ENCODE data around the gene P3H3.
A peak's percentile ranks its signal among the peaks of the same experiment; 100 is the strongest.
"Not testable (repeated sequence)": the region's sequence is repeated elsewhere in the genome, so short reads cannot be mapped to it uniquely, and the experiment has no call there.

P3H3 gene

DNA sequence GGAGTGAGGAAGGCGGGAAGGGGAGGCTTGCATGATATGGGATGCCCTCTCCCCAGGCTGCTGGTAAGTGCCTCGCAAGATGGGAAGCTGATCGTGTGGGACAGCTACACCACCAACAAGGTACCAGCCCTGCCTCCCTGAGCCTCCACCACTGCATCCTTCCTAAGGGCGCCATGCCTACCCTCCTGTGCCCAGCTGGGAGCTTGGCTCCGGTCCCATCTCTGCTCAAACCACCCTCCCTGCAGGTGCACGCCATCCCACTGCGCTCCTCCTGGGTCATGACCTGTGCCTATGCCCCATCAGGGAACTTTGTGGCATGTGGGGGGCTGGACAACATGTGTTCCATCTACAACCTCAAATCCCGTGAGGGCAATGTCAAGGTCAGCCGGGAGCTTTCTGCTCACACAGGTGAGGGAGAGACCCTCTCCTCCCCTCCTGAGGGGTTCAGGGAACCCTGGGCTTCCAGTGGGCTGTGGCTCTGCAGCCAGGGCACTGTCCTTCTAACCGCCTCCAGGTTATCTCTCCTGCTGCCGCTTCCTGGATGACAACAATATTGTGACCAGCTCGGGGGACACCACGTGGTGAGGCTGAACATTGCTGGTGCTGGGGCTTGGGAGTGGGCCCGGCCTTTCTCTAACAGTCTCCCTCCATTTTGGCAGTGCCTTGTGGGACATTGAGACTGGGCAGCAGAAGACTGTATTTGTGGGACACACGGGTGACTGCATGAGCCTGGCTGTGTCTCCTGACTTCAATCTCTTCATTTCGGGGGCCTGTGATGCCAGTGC is 15.1 kb downstream of the P3H3 start:
- DNase-seq (ENCODE audit: low read depth in 2 of 2) = no peak

GRCh38 chr12:6845395-6845794 is 17.2 kb downstream of the P3H3 start:
- no peak for DNase-seq (ENCODE audit: low read depth in 2 of 2)

- DNase-seq (ENCODE audit: low read depth in 2 of 2) = no peak
Measured at GRCh38 chr12:6846316-6846869, 18.2 kb downstream of the P3H3 start.

GRCh38 chr12:6847676-6848075 is 19.5 kb downstream of the P3H3 start:
- no peak for DNase-seq (ENCODE audit: low read depth in 2 of 2)

DNA sequence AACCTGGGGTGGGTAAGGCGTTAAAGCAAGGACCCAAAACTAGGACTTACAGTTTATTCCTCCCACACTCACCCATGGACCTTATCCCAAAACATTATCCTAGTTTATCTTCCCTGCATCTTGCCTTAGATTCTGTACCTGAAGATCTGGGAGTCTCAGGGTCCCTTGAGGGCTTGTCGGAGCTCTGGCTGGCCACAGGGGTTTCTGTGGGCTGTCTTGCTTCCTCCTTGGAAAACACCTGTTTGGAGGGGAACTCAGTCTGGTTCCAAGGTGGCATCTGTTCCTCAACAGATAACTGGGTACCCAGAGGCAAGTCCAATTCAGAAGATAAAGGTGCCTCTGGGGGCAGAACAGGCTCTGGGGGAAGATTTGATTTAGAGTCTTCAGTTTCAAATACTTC is 21.2 kb downstream of the P3H3 start:
- no peak for DNase-seq (ENCODE audit: low read depth in 2 of 2)

- no peak for DNase-seq (ENCODE audit: low read depth in 2 of 2)
Measured at GRCh38 chr12:6849976-6850560, 21.9 kb downstream of the P3H3 start.

- no peak for DNase-seq (ENCODE audit: low read depth in 2 of 2)
Measured at GRCh38 chr12:6850796-6851152, 22.6 kb downstream of the P3H3 start.

GRCh38 chr12:6851153-6851920 is 23.1 kb downstream of the P3H3 start, which contains the start of gene CDCA3:
Gene CDCA3, minus strand, starts transcription at chr12:6851286. Its CDS starts 334 bp downstream, at chr12:6850952.
- DNase-seq (ENCODE audit: low read depth in 2 of 2) = peak; percentile 88 to 93

DNA sequence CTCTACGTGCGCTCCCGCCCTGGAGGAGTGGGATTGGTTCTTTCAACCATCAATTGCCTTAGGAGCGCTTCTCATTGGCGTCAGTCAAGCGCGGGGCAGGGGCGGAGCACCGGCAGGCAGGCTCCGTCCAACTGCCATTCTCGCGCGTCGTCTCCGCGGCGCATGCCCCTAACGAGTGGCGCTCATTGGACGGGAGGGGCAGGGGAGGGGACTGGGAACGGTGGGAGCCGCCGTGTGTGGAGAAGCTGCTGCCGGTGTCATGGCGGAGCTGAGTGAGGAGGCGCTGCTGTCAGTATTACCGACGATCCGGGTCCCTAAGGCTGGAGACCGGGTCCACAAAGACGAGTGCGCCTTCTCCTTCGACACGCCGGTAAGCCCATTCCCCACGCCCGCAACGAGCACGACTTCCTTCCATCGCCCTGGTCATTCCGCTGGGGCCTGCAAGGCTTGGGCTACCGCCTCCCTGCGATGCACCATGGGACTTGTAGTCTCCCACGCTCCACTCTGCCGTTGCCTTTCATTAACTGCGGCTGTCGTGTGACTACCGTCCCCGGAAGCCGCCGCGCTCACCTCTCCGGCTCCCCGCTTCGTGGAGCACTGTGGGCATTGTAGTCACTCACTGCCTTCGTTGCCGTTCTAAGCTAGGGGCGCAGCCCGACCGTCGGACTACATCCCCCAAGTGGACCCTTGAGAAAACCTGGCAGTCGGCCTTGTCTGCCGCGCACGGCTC is 23.9 kb downstream of the P3H3 start, which contains the start of gene USP5:
USP5 (plus strand) TSS at position 230 of the 730 bp plus-strand sequence; CDS start at position 260, 30 bp downstream.
- peak; percentile 96 to 97 for DNase-seq (ENCODE audit: low read depth in 2 of 2)

DNA sequence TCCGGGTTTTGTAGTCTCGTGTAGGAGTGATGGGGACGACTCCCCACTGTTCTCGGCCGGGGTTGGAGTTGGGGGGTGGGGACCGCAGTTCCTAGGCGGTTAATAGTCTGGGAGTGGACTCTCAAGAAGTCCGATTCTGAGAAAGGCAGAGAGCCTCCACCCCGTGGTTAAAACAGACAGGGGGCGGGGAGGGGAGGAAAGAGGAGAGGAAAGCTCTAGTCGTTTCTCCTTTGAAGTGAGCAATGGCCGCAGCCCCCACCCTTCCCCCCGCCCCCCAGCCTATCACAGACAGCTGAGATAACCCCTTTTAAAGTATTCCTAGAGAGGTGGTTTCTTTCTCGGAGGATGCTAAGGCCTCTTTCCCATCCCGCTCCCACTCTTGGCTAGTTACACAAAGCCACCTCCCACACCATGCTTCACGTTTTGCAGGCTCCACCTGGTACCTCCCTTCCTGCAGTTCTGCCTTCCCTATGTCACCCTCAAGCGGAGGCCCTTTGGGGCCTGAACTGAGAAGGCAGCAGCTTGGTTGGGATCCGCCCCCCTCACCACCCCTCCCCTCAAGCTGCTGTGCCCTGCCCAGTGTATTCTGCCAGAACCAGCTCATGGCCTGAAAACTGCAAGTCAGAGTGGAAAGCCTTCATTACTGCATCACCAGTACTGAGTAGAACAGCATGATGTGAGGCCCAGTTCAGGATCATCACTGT is 24.6 kb downstream of the P3H3 start:
- DNase-seq (ENCODE audit: low read depth in 2 of 2) = peak; percentile 42 to 65

GRCh38 chr12:6853626-6854025 is 25.4 kb downstream of the P3H3 start:
- DNase-seq (ENCODE audit: low read depth in 2 of 2) = no peak

DNA sequence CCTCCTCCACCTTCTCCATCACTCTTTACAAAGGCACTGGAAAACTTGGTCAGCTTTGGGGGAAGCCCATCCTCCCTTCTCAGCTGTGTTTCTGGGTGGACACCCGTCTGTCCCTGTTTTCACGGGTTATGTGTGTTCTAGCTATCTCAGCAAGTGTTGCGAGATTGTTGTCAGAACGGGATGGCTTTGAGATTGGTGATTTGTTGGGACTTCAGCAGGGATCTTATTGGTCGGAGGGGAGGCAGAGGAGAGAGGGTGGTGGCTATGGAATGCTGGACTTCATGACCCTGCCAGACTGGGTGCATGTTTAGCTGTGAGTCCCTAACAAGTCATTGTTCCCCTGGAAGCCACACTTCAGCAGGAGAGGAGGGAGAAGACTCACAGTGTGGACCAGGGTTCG is 25.8 kb downstream of the P3H3 start:
- no peak for DNase-seq (ENCODE audit: low read depth in 2 of 2)

DNA sequence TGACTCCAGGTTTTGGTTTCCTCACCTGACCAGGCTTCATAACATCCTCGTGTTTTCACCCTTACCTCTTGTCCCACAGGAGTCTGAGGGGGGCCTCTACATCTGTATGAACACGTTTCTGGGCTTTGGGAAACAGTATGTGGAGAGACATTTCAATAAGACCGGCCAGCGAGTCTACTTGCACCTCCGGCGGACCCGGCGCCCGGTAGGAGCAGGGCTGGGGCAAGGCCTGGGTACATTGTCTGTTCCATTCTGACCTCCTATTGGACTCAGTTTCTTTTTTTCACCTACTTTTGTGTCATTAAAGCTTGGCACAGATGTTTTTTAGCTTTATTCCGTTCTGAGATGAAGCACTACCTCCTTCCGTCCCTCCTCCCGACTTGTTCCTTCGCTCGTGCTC is 27.1 kb downstream of the P3H3 start:
- no peak for DNase-seq (ENCODE audit: low read depth in 2 of 2)

DNA sequence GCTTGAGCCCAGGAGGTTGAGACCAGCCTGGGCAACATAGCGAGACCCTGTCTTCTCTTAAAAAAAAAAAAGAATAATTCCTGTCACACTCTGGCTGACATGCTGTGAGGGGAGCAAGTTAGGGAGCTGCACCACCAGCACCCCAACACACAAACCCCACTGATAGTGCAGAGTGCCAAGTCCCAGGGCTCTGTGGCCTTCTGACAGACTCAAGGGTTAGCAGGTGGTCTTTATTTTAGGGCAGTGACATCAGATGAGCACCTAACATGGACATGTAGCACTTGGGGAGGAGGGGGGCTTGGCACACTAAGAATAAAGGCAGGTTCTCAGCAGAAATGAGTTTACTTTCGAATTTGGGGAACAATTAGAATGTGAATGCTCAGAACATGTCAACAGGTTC is 30.6 kb downstream of the P3H3 start:
- DNase-seq (ENCODE audit: low read depth in 2 of 2) = no peak

DNA sequence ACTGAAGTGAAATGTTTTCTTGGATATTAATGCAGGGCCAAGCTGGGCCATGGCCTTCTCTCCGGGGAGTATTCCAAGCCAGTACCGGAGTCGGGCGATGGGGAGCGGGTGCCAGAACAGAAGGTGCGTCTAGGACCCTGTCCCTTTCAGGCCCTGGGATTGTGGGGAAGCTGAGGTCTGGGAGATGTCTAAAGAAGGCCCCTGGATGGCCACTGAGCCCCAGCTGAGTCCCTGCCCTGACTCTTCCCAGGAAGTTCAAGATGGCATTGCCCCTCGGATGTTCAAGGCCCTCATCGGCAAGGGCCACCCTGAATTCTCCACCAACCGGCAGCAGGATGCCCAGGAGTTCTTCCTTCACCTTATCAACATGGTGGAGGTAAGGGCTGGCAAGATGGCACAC is 31.9 kb downstream of the P3H3 start:
- DNase-seq (ENCODE audit: low read depth in 2 of 2) = no peak

- DNase-seq (ENCODE audit: low read depth in 2 of 2) = no peak
Measured at GRCh38 chr12:6860942-6861341, 32.7 kb downstream of the P3H3 start.

GRCh38 chr12:6861391-6861790 is 33.2 kb downstream of the P3H3 start:
- DNase-seq (ENCODE audit: low read depth in 2 of 2) = no peak

DNA sequence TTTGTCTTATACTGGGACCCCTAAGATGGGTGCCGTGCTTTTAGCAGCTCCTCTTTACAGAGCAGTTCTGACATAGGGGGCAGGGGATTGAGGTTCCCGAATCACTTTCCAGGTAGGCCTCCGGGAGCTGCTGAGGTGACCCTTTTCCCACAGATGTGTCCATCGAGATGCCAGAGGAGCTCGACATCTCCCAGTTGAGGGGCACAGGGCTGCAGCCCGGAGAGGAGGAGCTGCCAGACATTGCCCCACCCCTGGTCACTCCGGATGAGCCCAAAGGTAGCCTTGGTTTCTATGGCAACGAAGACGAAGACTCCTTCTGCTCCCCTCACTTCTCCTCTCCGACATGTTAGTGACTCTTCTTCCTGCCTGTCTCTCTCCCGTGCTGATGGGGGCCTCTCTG is 34.8 kb downstream of the P3H3 start:
- DNase-seq (ENCODE audit: low read depth in 2 of 2) = no peak

DNA sequence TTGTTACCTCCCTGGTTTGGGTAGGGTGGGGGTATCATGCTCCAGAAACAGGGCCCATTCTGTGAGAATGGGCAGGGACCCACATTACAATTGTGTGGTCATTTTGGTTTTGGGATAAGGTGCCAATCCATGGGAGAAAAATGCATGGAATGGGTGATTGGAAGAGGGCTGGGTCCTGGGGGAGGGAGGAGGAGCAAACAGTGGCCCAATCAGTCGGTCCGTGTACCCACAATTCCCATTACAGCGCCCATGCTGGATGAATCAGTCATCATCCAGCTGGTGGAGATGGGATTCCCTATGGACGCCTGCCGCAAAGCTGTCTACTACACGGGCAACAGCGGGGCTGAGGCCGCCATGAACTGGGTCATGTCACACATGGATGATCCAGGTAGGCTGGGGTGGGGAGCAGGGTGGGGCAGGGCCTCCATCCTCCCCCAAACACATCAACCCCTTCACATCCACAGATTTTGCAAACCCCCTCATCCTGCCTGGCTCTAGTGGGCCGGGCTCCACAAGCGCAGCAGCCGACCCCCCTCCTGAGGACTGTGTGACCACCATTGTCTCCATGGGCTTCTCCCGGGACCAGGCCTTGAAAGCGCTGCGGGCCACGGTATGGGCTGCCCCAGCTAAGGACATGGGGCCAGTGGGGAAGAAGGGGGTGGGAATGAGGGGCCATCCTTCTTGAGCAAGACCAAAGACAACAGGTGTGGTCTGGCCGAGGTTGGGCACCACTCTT is 35.5 kb downstream of the P3H3 start:
- no peak for DNase-seq (ENCODE audit: low read depth in 2 of 2)

DNA sequence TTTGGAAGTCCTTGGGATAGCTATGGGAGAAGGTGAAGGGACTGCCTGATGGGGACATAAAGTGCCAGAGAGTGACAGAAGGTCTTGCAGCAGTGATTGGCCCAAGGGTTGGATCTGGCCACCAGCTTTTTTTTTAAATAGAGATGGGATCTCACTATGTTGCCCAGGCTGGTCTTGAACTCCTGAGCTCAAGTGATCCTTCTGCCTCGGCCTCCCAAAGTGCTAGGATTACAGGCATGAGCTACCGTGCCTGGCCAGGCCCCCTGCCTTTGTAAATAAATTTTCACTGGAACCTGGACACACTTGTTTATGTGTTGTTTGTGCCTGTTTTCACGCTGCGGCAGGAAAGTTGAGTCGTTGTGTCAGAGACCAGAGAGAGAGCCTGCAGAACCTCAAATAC is 37.1 kb downstream of the P3H3 start:
- not testable (repeated sequence) for DNase-seq (ENCODE audit: low read depth in 2 of 2)

Measured in stimulated activated CD8-positive, alpha-beta memory T cell treated with anti-CD3 and anti-CD28 coated beads, Interleukin-2, amount 100 ng/mL, for 48 hours (primary cell).